HG02798 (cell line): ENCODE data around the gene HNRNPH1.

ENCODE experiments used
- ATAC-seq: cut with Tn5 transposase; IDR thresholded peaks from one replicate; pipeline ENCODE4 v1.9.1; 2021; ENCODE audit warnings: mild to moderate bottlenecking; ENCODE audit not compliant: unreplicated experiment, poor library complexity

Gene HNRNPH1

DNA sequence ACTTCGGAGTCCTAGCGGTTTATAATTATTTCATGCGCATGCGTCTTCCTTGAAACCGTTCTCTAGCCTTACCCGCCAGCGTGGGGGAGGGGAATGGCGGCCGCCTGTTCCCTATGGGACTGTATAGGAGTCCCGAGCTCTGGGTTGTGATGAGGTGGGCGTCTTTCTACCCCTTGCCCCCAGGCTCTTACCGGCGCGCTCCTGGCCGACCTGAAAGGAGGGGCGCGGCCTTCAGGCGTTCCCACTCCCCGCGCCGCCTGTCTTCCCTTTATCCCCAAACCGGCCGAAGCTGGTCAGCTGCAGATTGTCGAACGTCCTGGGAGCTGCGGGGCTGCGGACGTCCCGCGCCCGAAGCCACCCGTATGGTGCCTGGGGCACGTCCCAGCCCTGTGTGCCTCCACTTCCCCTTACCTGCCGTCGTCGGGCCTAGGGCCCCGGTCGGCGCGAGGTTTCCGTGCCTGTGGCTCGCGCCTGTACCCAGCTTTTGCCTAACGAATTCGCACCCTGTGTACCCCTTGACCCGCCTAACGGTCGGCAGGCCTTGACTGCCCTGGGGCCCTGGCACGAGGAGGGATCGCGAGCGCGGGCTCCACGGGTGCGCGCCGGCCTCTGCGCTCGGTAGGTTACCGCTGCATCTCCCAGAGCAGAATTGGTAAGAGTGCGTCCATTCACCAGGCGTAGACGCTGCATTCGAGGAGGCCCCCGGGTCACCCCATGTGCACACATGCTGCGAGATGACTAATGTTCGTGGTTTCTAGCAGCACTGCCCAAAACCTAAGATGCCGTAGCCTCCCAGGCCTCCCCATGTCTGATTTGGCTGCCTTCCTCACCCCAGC is 653 bp upstream of the HNRNPH1 start:
- no peak for ATAC-seq

DNA sequence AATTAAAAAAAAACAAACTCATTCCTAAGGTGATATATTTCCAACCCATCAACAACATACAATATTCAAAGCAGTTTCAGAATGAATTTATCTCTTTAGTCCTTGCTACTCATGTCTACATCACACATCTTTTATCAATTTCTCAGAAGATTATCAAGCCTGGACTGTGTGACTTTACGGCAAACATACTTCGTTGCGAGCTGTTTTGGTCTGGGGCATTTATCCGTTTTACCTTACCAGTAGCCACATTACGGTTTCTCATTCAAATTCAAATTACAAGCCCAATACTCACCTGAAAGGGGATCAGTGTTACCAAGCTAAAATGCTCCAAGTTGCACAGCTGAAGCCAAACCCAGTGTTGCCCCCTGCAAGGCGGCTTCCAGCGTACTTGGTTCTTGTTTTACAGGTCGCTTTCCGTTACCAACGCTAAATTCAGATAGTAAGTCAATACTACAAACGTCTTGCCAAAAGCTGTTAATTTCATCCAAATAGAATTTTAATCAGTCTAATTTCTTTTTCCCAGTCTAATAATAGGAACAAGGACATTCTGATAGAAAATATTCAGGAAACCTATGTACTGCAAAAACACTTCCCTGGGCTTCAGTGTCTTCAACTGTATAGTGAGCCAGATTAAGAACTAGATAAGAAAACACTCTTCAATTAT is 1.8 kb downstream of the HNRNPH1 start:
- ATAC-seq: no peak

DNA sequence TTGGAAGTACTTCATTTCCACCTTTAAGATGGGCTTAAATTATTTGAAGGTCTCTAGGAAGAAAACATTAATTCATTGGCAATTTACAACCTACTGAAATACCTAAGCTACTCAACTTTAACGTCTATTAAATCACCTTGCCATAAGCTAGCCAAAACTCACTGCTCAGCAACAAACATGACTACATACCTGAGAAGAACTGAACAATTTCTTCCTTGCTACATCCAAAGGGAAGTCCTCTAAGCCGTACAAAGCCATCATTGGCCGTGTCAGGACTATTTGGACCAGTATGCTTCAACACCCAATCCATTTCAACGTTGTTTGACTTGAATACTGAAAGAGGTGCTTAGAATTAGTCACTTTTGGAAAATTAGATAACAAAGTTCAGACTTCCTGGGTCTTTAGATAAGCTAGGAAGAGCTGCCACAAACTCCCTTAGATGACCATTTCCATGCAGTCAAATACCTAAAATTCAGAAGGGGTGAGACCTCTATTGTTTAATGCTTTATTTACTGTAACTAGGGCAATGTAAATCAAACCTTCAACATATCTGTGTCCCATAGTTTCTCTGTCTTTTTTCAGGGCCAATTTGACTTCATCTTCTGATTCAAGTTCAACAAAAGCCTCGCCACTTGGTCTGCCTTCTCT is 2.6 kb downstream of the HNRNPH1 start:
- no peak for ATAC-seq

DNA sequence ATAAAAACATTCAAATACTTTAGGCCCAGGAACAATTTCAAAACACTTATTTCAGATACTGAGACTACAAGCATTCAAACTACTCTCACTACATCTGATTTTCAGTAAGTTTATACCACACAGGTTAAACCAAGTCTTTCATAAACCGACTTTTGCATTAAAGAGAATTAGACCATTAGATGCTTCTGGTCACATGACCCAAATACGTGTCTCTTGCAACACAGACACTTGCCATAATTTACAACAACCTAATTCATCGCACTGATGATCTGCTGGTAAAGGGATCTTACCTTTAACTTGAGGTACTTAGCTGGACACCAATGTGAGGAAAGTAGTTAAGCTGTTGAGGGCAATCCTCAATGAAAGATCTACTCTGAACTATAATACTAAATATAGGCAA is 3.2 kb downstream of the HNRNPH1 start:
- no peak for ATAC-seq

DNA sequence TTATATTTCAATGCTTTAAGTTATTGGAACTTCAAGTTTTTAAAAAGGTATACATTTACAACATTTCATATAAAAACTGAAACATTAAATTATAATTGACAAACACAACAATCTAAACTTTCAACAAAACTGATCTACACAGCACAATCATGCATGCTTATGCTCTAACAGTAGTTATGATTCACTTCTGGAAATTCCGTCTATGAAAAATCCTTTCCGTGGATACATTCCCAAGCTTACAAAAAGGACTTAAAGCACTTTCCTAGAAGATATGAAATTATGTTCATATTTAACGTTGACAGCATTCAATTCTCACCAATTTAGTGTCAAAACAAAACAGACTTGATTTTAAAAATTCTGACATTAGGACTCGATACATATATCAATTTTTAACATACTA is 3.7 kb downstream of the HNRNPH1 start:
- ATAC-seq: no peak

DNA sequence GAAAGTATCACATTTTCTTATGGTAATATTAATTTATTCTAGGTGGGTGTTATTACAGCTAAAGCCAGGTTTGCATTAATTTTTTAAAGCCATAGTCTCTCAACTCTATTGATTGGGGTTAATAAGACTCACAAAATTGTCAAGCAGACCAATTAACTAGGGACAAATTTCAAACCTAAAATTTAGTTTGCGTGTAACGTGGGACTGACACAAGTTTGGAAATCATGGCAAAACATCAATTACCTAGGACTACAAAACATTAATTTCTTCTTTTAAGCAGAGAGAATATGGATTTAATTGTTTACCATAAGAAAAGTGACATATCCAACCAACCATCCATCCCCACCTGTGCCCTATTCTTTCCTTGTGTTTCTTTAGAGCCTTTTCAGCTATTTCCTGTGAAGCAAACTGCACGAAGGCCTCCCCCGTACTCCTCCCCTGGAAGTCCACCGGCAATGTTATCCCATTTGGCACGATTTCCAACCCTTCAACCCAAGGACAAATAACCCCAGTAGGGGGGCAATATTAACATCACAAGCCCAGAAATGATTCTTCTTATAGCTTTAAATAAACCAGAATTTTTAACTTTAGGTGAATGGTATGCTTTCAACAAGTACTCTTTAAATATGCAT is 4.4 kb downstream of the HNRNPH1 start:
- ATAC-seq: no peak

DNA sequence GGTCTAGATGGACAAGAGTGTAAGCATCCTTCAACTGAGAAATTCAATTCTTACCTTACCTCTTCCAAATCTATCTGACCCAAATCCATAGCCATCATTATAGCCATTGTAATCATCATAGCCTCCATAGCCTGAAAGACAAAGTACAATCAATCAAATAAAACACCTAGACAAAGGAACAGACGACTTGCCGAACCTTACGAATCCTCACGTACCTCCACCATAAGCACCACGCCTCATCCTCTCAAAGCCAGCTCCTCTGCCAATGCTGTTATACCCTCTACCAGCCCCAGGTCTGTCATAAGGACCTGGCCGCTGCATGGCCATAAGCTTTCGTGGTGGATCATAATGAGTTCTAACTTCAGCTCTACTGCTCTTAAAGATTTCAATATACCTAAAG is 5.5 kb downstream of the HNRNPH1 start:
- ATAC-seq: no peak

DNA sequence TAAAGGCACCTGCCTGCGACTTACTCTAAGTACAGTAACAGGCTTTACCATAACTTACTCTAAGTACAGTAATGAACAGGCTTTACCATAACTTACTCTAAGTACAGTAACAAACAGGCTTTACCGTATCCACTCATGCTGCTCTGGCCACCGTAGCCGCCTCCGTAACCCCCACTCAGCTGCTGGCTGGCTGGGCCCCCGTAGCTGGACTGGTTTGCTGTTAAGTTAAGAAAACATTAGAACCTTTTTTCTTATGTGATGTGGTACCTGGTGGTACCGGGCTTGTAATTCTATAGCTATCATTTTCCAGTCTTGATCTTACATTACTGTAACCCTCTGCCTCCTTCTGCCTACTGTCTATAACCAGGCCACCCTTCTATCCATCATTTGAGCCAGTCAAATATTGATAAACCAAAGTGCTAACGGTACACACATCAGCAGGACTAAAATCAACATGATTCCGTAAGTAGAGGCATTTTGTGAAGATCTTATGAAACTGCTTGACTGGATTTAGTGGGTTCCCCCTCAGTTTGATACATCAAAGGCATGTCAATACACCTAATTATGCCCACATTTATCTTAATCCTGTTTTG is 7.4 kb downstream of the HNRNPH1 start:
- ATAC-seq: no peak

DNA sequence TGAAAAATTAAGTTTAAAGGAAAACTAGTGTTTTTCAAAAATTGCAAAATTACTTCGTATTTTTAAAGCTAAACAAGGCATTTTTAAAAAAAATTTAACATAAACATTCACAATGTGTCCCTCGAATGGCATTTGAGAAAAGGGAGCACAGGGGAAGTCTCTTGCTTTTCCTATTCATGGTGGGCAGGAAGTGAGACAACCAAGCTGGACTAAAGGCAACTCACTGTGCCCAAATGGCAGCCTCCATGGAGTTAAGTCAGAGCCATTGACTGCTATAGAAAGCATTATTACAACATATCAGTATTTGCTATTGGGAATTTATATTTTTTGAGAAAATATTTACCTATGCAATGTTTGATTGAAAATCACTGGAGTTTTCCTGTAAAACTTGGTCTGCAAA is 8.3 kb downstream of the HNRNPH1 start:
- ATAC-seq: no peak

DNA sequence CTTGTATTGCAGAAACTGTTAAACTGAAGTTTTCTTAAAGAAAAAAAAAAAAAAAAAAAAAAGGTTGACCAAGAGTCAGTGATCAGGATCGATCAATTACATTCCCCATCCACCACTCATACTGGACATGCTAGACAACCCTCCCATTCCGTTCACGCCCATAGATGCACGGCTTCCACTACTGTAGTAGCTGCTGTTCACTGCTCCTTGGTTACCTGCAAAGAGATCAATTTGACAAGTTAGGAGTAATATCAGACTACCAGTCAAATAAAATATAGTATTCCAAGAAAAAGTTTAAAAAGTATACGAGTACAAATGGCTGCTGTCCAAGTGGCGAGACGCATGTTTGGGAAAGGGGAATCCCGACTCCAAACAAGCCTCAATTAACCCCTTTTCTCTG is 8.7 kb downstream of the HNRNPH1 start:
- no peak for ATAC-seq

DNA sequence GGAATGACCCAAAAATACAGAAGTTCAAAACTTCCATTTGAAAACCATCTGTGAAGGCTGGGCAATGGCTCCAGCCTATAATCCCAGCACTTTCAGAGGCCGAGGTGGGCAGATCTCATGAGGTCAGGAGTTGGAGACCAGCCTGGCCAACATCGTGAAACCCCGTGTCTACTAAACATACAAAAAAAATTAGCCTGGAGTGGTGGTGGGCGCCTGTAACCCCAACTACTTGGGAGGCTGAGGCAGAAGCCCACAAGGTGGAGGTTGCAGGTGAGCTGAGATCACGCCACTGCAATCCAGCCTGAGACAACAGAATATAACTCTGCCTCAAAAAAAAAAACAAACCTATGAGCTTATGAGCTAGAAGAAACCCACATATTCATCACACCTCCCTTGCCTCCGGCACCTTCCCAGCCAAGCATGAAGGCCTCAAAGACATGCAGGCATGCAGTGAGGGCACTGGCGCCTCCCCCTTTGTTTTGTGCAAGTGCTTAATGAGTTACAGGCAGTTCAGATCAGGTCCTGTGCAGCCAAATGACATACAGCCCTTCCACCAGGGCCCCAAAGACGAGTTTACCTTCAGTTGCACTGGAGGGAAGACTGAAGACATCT is 9.9 kb downstream of the HNRNPH1 start:
- no peak for ATAC-seq

DNA sequence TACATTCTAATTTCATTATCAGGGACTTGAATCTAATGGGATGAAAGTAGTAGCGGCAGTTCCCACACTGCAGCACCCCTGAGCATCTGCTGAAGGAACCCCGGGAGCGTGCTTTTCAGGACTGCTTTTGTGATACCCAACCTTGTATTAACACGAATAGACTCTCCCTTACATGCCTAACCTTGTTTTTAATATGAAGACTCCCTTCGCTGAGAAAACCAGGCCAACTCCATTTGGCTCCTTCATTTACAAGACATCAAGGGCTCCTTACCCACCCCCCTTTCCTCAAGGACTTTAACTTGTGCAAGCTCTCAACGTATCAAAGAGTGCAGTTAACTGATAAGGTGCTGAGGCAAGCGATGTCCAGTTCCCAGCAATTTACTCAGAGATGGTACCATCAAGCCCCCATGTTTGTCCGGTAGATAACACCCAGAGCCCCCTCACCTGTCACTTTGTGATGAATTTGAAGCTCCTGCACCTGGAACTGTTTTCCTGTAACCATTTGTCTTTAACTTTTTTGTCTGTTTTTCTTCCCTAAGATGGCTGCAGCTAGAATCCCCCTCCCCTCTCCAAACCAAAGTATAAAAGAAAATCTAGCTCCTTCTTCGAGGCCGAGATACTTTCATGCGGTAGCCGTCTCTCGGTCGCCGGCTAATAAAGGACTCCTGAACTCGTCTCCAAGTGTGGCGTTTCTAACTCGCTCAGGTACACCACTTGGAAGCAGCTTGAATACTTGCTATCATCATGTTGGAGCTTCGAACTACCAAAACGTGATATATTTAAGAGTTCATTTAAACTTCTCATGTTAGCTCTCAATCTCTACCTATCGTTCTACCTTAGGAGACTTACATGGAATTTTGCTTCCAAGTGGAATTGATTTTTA is 10.7 kb downstream of the HNRNPH1 start:
- ATAC-seq: no peak

DNA sequence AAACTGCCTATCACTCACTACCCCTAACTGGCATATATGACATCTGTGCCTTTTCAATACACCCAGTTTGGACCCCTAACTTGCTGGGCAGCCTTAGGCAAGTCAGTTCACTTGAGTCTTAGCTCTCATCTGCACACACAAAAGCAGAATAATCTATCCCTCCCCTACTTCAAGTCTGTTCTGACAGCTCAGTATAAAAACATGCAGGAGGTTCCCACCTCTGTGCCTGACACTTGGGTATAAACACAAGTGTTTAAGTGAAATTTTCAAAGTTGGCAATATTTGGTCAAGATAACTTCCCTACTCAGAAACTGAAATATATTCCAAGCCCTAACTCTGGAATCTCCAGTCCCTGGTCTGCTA is 12.6 kb downstream of the HNRNPH1 start:
- no peak for ATAC-seq

DNA sequence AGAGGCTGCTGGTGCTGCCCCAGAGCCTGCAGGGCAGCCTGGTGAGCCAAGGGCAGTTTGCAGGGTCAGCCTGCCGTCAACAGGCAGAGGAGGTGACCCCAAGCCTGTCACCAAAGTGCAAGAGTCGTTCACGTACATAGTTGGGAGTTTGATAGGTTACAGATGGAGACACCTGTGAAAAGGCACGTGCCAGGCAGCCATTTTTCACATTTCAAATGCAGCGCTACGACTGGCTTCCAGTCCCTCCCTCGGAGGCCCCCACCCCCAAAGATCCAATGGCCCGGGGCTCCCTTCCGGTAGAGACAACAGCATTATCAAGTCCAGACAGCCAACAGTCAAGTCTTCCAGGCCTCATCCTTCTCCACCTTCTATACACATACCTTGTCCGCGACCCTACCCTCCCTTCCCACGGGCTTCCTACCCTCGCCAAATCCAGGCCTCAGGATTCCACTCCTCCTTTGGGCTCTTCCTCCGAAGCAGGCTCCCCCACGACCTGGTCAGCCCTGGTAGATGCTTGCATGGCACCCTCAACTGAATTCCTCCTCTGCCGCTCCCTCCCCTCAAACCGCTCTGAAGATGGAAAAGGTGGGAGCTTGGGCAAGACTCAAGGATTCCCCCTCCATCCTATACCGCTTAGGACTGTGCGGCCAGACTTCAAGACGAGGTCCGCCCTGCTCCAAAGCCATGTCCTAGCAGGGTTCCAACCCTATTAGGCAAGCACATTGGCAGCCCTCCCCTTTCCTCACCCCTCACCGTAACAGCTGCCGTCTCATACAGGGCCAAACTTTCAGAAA is 13.2 kb downstream of the HNRNPH1 start:
- ATAC-seq: no peak

DNA sequence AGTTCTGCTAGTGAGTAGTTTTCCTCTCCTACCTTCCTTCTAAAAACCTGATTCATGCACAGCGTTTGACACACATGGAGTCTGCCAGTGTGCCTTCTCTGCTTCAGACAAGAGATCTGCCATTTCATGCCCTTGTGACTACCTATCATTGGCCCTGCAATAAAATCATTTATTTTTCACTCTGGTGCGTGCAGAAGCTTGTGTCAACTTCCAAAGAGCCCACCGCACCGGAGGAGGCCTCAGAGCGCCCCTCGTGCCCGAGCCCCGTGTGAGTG is 13.7 kb downstream of the HNRNPH1 start:
- ATAC-seq: no peak

DNA sequence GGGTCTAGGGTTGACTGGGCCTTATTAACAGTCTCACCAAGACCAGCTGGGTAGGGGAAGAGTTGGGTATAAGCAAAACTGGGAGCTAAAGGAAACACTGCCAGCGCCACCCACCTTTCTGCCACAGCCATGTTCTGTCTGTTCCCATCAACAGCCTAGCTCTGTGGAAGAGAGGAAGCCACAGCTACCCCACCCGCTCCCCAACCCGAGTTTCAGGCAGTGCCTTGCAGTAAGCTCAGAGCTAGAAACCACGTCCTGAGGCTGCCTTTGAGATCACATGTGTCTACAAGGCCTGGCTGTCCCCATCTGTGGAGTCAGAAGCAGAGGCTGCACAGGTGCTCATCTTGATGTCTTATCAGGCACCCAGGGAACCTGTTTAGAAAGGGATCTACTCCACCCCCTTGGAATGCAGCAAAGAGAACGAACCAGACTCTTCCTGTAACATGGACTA is 15.3 kb downstream of the HNRNPH1 start:
- ATAC-seq: no peak

DNA sequence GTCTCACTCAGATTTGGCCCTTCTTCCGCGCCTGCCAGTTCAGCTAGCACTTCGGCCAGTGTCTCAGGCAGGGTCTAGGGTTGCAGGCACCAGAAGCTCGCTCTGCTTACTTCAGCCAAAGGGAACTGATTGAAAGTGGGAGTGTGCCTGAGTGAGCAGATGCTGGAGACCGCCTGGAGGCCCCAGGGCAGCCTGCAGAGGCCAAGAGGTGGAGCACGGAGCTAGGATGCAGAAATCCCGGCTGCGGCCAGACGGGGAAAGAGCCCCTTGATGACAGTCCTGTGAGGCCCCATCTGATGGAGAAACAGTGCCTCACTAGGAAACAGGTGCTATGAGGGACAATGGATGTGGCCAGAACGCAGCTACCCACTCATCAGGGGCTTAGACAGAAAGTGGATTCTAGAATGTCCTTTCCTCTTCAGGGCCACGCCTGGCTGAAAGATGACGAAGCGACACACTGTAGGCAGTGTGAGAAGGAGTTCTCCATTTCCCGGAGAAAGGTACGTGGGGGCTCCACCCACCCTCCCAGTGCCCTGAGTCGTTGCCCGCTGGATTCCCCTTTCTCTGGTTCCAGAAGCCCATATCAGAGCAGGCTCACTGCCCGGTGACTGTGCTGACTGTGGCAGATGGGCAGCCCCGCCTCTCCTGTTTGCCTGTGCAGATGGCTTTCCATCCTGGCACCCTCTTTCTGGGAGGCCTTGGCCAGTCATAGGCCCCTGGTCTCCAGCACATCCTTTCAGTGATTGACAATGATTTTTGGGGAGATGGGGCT is 16.1 kb downstream of the HNRNPH1 start:
- no peak for ATAC-seq

DNA sequence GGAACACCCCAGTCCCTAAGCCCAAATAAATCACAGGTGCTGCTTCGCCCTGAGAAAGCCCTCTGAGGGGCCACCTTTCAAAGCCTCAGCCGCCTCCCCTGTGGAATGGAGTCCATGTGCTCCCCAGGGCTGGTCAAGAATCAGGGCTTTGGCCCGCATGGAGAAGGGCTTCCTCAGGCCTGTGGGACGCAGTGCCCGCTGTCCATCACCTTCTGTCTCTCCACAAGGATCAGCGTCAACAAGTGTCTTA is 16.6 kb downstream of the HNRNPH1 start:
- no peak for ATAC-seq
